Fibroblast of skin of left biceps (primary cell): Measurements from ENCODE around the gene E2F1.
"Not testable (repeated sequence)": the region's sequence is repeated elsewhere in the genome, so short reads cannot be mapped to it uniquely, and the experiment has no call there.

Source experiments
- DNase-seq, 2 experiments: peaks; one replicate each; pipeline ENCODE4 v3.0.0-alpha.2; 2013; ENCODE audit warnings: low read depth in 2 of 2

E2F1 gene

DNA sequence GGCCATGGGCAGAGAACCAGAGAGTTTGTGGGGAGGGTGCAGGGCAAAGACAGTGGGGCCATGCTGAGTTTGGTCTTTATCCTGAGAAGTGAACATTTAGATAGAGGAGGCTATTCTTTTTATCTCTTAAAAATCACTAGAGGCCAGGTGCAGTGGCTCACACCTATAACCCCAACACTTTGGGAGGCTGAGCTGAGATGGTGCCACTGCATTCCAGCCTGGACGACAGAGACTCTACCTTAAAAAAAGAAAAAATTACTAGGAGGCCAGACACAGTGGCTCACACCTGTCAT is 25.2 kb upstream of the E2F1 start:
- DNase-seq, result no peak

DNA sequence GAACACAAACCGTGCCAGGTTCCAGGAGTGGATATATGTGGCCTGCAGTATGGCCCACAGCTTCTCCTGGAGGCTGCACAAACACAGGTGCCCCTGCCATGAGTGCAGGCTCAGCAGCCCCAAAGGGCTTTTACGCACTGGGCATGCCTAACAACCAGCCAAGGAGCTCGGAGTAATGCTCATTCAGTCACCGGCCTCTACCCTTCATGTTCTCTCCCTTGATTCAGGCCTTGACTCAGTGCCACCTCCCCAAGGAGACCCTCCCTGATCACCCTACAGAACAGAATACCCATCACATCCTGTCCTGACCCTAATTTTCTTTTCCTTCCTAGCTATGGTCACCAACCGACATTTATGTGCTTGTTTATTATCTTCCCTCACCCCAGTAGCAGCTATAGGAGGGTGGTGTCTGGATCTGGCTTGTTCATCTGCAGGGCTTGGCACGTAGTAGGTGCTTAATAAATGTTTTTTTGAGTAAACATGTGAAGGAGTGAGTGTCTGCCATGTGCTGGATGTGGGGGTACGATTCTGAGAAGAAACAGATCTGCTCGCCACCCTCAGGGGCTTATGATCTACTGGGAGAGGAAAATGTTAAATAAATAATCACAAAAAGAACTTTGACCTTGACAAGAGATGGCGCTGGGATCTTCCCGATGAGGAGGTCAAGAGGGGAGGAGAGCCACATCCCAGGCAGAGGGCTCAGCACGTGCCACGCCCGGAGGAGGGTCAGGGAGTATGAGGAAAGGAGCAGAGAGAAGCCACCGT is 24.7 kb upstream of the E2F1 start:
- no peak for DNase-seq

DNA sequence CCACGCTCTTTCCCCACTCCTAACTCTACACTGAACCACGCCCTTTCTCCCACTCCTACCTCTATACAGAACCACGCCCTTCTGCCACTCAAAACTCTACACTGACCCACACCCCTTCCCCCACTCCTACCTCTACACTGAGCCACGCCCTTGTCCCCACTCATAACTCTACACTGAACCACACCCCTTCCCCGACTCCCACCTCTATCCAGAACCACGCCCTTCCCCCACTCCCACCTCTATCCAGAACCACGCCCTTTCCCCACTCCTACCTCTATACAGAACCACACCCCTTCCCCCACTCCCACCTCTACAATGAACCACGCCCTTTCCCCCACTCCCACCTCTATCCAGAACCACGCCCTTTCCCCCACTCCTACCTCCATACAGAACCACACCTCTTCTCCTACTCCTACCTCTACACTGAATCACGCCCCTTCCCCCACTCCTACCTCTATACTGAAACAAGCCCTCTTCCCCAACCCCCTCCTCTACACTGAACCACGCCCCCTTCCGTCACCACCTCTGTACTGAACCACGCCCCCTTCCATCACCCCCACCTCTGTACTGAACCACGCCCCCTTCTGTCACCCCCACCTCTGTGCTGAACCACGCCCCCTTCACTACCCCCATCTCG is 23.8 kb upstream of the E2F1 start:
- DNase-seq, result no peak

DNA sequence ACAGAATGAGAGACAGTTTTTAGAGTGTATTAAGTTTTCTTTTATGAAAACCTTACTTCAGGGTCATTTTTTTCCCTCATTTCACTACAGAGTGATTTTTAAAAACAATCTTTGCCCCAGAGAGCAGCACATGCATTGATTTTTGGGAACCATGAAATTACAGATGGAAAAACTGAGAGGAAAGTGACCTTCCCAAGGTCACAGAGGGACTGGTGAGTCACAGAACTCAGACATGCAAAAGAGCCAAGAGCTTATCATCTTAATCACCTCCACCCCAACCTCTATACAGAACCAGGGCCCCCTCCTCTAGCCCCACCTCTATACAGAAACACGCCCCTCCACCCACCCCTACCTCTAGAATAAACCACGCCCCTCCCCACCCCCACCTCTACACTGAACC is 23.2 kb upstream of the E2F1 start:
- DNase-seq, result no peak

DNA sequence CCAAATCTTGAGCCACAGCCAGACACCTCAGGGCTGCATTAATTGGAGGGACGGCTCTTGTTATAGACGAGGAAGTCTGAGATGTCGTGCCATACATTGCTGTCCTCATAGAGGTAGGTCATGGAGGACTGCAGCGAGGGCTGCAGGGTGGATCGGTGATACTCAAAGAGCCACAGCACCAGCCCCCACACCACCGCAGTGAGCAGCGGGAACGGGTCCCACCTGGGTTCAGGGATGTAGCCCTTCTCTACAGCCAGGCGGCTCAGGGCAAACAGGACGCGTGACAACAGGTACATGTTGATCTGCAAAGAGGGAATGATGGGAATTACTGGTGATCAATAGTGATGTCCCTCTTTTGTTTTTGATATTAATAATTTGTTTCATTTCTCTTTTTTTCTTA is 21.5 kb upstream of the E2F1 start:
- no peak for DNase-seq

DNA sequence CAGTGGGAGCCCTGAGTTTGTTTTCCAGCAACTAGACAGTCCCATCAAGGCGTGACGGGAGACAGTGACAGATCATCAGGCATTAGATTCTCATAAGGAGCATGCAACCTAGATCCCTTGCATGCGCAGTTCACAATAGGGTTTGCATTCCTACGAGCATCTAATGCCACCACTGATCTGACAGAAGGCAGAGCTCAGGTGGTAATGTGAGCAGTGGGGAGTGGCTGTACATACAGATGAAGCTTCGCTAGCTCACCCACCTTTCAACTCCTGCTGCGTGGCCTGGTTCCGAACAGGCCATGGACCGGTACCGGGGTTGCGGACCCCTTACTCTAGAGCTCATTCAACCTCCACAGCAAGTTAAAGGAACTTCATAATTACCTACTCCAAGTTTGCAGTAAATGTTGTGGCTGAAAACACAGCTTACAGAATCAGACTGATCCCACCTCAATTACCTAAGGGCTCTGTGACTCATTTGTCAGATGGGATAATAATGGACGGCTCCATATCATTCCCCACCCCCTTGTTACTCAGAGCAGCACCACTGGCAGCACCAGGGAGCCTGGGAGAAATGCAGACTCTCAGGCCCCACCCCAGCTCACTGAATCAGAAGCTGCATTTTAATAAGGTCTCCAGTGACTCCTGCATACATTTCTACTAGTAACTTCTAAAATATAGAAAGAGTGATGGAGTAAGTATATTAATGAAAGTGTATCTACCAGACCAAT is 18.2 kb upstream of the E2F1 start:
- no peak for DNase-seq

DNA sequence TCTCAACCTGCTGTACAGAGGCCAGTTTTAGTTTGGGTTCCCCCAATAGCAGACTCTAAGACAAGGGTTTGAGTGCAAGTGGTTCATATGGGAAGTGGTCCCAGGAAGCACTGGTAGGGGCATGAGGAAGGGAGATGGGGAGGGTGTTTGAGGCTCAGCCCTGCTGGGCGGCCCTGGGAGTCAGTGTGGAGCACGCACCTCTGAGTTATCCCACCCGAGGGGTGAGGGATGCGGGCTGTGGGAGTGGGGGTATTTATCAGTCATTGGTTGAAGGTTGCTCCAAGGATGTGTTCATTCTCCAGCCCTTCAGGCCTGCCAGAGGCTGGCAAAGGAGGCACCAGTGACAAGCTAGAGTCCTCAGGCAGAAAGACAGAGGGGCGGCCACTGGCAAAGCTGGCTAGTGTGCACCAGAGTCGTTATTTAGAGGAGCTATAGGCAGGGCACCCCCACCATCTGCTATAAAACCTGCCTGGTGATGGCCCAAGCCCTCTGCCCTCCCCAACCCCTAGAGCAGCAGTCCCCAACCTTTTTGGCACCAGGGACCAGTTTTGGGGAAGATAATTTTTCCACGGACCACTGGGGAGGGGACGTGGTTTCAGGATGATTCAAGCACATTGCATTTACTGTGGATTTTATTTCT is 17.4 kb upstream of the E2F1 start:
- no peak for DNase-seq

DNA sequence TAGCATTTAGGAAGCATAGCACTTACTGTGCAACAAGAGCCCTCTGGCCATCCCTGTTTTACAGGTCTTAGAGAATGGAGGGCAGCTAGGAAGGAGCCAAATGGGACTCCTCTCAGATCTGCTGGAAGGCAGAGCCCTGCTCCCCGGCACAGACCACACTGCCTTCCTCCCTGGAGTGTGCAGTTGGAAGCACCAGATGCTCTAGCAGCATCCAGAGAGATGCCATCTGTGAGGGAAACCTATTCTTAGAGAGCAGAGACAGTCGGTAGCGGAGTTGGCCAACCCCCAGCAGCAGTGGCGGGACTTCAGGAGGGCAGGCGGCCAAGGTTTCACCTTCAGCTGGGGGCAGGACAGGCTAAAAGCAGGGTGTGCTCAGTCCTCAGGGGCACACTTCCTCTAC is 16.7 kb upstream of the E2F1 start:
- DNase-seq, result no peak

DNA sequence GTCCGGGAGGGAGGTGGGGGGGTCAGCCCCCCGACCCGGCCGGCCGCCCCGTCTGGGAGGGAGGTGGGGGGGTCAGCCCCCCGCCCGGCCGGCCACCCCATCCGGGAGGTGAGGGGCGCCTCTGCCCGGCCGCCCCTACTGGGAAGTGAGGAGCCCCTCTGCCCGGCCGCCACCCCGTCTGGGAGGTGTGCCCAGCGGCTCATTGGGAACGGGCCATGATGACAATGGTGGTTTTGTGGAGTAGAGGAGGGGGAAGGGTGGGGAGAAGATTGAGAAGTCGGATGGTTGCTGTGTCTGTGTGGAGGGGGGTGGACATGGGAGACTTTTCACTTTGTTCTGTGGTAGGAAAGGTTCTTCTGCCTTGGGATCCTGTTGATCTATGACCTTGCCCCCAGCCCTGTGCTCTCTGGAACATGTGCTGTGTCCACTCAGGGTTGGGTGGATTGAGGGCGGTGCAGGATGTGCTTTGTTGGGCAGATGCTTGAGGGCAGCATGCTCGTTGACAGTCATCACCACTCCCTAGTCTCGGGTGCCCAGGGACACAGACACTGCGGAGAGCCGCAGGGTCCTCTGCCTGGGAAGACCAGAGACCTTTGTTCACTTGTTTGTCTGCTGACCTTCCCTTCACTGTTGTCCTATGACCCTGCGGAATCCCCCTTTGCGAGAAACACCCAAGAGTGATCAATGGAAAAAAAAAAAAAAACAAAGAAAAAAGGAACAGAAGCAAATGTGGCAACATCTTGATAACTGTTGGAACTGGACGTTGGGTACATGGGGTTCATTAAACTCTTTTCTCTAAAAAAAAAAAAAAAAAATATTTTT is 15.7 kb upstream of the E2F1 start:
- DNase-seq, result no peak

DNA sequence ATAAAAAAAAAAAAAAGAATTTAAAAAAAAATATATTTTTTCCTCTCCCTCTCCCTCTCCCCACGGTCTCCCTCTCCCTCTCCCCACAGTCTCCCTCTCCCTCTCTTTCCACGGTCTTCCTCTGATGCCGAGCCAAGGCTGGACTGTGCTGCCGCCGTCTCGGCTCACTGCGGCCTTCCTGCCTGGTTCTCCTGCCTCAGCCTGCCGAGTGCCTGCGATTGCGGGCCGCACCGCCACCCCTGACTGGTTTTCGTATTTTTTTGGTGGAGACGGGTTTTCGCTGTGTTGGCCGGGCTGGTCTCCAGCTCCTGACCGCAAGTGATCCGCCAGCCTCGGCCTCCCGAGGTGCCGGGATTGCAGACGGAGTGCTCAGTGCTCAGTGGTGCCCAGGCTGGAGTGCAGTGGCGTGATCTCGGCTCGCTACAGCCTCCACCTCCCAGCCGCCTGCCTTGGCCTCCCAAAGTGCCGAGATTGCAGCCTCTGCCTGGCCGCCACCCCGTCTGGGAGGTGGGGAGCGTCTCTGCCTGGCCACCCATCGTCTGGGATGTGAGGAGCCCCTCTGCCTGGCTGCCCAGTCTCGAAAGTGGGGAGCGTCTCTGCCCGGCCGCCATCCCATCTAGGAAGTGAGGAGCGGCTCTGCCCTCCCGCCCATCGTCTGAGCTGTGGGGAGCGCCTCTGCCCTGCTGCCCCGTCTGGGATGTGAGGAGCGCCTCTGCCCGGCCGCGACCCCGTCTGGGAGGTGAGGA is 14.7 kb upstream of the E2F1 start:
- DNase-seq, result not testable (repeated sequence)

DNA sequence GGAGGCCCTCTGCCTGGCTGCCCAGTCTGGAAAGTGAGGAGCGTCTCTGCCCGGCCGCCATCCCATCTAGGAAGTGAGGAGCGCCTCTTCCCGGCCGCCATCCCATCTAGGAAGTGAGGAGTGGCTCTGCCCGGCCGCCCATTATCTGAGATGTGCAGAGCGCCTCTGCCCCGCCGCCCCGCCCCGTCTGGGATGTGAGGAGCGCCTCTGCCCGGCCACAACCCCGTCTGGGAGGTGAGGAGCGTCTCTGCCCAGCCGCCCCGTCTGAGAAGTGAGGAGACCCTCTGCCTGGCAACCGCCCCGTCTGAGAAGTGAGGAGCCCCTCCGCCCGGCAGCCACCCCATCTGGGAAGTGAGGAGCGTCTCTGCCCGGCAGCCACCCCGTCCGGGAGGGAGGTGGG is 12.8 kb upstream of the E2F1 start:
- DNase-seq, result not testable (repeated sequence)

DNA sequence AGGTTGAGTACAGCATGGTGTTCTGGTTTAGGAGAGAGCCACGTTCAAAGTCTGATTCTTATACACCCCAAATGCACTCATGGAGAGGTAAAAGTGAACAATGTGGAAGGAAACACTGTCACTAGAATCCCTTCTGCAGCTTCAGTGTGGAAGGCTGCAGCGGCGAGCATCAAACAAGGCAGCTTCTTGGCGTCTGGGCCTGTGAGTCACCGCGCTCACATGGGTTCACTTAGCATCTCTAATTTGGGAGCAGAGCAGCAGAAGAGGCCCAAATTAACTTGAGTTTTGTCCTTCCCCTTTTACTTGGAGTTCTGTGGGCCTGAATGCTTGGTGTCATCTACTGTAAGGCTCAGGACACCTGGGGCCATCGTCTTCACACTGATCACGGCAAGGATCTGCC is 10.9 kb upstream of the E2F1 start:
- DNase-seq, result peak; percentile 45 to 54

DNA sequence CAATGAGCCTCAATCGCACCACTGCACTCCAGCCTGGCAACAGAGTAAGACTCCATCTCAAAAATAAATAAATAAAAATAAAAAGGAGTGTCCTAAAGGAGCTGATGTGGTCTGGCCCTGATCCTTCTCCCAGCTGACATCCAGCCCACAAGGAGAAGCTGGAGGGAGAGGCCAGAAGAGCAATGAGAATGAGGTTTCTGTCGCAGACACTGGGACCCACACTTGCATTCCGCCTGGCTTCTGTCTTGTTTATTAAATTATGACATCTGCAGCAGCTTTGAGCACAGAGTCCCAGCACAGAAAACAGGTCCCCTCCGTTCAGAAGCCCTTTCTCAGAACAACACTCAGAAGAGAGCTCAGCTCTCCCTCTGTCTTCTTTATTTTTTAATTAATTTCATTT is 10.3 kb upstream of the E2F1 start:
- DNase-seq, result no peak

DNA sequence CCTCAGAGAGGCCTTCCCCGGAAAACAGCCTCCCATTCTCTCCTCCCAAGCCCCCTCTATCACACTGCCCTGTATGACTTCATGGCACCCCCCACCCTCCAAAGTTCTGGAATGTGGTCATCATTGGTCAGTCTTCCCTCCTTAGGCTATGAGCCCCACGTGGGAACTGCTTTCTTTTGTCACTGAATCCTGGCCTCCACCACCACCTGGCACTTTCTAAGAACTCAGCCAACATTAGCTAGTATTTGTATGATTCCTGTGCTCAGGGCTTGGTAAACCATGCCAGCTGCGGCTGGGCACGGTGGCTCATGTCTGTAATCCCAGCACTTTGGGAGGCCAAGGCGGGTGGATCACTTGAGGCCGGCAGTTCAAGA is 8.4 kb upstream of the E2F1 start:
- DNase-seq, result no peak

DNA sequence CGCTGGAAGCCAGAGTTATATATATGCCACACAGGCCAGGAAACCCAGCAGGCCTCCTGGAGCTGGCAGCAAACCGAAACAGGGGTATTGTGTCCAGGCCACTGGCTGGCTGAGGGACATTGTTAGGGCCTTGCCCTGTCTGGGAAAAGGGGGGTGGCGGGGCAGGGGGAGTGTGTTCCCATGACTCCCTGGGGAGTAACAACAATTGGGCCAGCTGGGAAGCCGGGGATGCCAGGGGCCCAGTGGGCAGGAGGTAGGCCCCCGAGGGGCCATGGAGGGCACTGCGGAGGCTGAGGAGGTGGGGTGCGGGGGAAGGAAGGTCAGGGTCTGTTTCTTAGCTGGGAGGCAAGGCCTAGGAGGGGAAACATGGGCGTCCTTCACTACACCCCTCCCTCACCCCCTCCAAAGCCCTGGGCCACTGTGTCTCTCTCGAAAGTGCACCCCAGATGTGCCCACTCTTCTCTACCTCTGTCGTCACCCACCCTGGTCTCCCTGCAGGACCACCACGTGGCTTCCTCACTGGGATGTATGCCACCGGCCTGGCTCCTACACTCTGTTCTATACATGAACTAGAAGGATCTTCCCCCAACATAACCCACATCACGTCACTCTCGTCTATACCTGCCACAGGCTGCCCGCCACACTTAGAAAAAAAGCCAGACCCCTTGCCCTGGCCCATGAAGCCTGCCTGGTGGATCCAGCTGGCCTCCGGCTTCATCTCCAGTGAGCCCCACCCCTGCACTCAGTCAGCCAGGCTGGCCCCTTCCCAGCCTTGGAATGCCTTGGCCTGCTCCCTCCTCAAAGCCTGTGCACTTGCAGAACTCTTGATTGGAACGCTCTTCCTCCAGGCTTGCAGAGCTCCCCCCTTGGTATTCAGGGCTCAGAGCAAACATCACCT is 7.8 kb upstream of the E2F1 start:
- no peak for DNase-seq

DNA sequence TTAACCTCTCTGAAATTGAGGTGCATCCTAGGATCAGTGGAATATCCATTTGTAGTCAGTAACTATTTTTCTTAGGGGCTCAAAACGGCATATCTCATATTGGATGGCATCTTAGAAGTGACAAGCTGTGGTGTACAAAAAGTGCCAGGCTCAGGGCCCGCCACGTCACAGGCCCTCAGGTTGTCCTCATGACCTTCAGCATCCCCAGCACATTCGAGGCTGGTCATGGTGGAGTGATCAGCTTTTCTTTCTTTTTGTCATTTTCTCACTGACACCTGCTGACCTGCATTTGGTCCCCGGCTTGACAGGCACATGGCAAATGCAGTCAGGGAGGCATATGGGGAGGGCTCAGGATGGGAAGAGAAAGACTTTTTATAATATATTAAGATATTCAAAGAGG is 7.1 kb upstream of the E2F1 start:
- no peak for DNase-seq

DNA sequence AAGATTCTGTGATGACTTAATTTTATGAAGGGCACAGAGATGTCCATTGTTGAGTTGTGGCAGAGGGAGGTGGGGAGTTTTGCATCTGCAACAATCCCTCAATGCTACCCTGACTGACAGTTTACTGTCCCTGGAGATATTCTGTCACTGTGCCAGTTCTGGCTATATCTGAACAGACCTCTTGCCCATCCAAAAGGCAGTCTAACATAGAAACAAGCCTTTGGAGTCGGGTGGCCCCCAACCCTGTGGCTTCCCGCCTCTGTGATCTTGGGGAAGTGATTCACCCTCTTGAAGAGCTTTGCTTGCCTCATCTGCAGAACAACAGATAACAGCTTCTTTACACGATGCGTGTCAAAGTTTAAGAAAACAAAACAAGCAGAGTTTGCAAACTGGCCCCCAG is 3.8 kb upstream of the E2F1 start:
- DNase-seq, result no peak

DNA sequence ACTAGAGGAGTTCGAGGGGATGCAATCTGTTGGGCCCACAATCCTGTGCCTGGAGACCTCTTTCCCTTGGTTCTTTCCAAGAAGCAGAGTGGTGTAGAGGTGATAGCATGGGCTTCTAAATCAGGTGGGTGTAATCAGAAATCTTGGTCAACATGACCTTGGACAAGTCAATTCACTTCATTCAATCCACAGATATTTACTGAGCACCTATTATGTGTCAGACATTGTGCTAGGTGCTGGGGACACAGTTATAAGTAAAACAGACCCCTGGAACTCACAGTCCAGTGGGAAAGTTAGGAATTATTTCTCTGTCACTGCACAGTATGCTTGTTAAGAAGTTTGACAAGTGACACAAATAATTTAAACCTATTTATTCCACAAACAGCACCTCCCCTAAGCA is 3.3 kb upstream of the E2F1 start:
- no peak for DNase-seq

DNA sequence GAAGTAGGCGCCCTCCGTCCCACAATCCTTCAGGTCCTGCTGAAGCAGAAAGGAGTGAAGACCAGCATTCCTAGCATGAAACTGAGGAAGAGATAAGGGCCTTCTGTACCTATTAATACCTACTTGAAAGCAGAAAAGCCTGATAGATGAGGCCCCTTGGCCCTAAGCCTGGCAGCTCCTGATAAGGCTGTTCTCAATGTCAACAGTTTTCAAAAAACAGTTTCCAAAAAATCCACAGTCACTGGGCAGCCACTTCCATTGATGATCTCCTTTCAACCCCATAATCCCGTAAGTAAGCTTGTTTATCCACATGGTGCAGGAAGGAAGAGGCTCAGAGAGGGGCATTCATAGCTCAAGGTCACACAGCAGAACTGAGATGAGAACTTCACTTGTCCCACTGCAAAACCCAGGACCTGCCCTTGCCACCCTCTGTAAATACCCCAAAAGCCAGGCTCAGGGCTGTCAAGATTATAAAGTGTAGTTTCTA is 2.8 kb upstream of the E2F1 start:
- DNase-seq, result no peak
